ENCODE data around the gene SNTN. TPM values are rescaled to one million over a fixed set of nuclear protein-coding genes. Genes with fewer than 3 reads are reported as not detected.

Gene SNTN
- total RNA-seq, 2 experiments from 2014 or later: not detected

DNA sequence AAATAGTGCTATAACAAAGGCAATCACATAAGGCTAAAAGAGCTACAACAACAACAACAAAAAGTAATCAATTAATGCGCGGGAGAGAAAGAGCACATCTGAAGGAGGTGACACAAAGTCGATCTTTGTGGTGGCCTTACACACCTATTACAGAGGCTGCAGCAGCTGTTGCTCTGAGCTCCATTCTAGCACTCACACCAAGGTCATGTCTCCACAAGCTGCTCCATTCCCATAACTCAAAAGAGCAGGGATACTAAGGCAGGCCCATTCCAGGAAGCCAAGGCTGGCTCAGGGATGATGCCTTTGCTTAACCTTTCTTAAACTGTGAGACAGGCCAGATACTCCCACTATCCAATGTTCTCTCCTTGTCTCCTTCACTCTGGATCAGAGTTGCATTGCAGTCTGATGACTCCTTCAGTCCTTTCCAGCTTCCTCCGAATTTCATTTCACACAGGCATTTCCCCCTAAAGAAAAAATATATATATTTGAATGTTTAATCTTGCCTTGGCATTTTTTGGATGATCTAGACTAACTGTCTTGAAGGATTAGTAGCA is 52.7 kb downstream of the SNTN start:
- no peaks in the 10 kb centered on the region for H3K27me3 Mint-ChIP-seq
- DNase-seq (no peak), ATAC-seq (ENCODE audit: poor library complexity) (no peak)
- Histone ChIP-seq H3K36me3 (ENCODE audit: insufficient read depth, low read length) (no peaks in the 10 kb centered on the region), H3K27me3 (ENCODE audit: control insufficient read depth in 1 of 2, insufficient read depth in 2 of 2, low read length in 2 of 2) (no peaks in the 10 kb centered on the region), H3K4me1 (ENCODE audit: insufficient read depth, low read length) (no peaks in the 10 kb centered on the region), H3K4me3 (ENCODE audit: low read length) (no peak overlapping the region), H3K9me3 (ENCODE audit: control insufficient read depth in 1 of 2, insufficient read depth in 1 of 2, low read length in 2 of 2) (no peaks in the 10 kb centered on the region), H3K27ac (ENCODE audit: low read depth in 1 of 2, low read length in 2 of 2) (no peak overlapping the region)
- H3K4me3 Mint-ChIP-seq: no peak overlapping the region
- CTCF ChIA-PET: no interaction called here
- no peak overlapping the region for H3K27ac Mint-ChIP-seq
- intact Hi-C loops (cut with DNase I, micrococcal nuclease): no loop called here
- no peaks in the 10 kb centered on the region for H3K4me1 Mint-ChIP-seq (ENCODE audit: low read depth)
- H3K9me3 Mint-ChIP-seq: no peaks in the 10 kb centered on the region
- POLR2A ChIA-PET: no interaction called here
- TF ChIP-seq, protein P1, sequence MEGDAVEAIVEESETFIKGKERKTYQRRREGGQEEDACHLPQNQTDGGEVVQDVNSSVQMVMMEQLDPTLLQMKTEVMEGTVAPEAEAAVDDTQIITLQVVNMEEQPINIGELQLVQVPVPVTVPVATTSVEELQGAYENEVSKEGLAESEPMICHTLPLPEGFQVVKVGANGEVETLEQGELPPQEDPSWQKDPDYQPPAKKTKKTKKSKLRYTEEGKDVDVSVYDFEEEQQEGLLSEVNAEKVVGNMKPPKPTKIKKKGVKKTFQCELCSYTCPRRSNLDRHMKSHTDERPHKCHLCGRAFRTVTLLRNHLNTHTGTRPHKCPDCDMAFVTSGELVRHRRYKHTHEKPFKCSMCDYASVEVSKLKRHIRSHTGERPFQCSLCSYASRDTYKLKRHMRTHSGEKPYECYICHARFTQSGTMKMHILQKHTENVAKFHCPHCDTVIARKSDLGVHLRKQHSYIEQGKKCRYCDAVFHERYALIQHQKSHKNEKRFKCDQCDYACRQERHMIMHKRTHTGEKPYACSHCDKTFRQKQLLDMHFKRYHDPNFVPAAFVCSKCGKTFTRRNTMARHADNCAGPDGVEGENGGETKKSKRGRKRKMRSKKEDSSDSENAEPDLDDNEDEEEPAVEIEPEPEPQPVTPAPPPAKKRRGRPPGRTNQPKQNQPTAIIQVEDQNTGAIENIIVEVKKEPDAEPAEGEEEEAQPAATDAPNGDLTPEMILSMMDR (IDR thresholded peaks at IDR 0.05): no peak
- no peaks in the 10 kb centered on the region for H3K36me3 Mint-ChIP-seq (ENCODE audit: low read depth)

DNA sequence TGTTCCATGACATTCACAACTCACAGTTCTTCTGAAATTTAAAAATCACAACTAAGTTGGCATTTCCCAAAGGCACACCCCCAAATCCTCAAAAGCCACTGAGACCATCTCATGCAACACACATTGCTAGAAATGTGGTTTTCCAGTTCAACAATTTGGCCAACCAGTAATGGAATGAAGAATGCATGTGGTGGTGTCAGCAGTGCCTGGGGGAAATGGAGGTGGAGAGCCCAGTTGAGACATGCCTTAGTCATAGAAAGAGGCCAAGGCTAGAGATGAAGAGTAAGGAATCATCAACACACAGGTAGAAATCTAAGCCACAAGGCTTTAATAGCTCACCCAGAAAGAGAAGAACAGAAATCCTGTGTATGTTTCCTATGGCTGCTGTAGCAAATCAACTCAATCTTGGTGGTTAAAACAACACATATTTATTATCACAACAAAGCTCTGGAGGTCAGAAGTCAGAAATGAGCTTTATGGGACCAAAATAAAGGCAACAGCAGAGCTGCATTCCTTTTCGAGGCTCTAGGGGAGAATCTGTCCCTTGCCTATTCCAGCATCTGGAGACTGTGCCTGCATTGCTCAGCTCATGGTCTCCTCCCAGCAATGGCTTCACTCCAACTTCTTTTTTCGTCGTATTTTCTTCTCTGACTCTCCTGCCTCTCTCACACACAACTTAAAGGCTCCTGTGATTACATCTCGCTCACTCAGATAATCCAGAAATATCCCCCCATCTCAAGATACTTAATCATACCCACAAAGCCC is 54.0 kb downstream of the SNTN start:
- no peaks in the 10 kb centered on the region for H3K27me3 ChIP-seq (ENCODE audit: control insufficient read depth in 1 of 2, insufficient read depth in 2 of 2, low read length in 2 of 2)
- H3K4me3 ChIP-seq (ENCODE audit: low read length): no peak overlapping the region
- TF ChIP-seq, protein P1 (IDR thresholded peaks at IDR 0.05): no peak
- ATAC-seq (ENCODE audit: poor library complexity) (no peak), DNase-seq (no peak)
- Mint-ChIP-seq H3K36me3 (ENCODE audit: low read depth) (no peaks in the 10 kb centered on the region), H3K9me3 (no peaks in the 10 kb centered on the region), H3K27ac (no peak overlapping the region), H3K4me3 (no peak overlapping the region), H3K4me1 (ENCODE audit: low read depth) (no peaks in the 10 kb centered on the region), H3K27me3 (no peaks in the 10 kb centered on the region)
- ChIA-PET CTCF (no interaction called here), POLR2A (no interaction called here)
- H3K9me3 ChIP-seq (ENCODE audit: control insufficient read depth in 1 of 2, insufficient read depth in 1 of 2, low read length in 2 of 2): no peaks in the 10 kb centered on the region
- no peak overlapping the region for H3K27ac ChIP-seq (ENCODE audit: low read depth in 1 of 2, low read length in 2 of 2)
- no peaks in the 10 kb centered on the region for H3K36me3 ChIP-seq (ENCODE audit: insufficient read depth, low read length)
- intact Hi-C loops (cut with DNase I, micrococcal nuclease): no loop called here
- no peaks in the 10 kb centered on the region for H3K4me1 ChIP-seq (ENCODE audit: insufficient read depth, low read length)

DNA sequence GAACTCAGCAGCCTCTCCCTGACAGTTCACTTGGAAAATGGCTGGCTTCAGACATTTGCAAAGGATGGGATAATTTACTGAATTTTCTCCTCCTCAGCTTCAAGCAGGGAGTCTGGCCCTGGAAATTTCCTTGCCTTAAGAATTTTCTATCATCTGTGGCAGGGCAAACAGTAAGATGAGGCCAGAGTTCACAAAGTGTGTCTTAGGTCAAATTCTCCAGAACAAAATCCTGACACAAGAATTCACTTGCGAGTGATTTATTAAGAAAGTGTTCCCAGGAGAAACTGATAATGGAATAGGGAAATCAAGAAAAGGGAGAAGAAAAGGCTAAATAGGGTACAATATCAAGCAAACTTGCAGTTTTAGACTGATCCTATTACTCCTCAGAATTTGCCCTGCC is 55.3 kb downstream of the SNTN start:
- DNase-seq (no peak), ATAC-seq (ENCODE audit: poor library complexity) (no peak)
- no peak overlapping the region for H3K27ac ChIP-seq (ENCODE audit: low read depth in 1 of 2, low read length in 2 of 2)
- H3K9me3 ChIP-seq (ENCODE audit: control insufficient read depth in 1 of 2, insufficient read depth in 1 of 2, low read length in 2 of 2): no peaks in the 10 kb centered on the region
- no peaks in the 10 kb centered on the region for H3K36me3 Mint-ChIP-seq (ENCODE audit: low read depth)
- H3K4me1 ChIP-seq (ENCODE audit: insufficient read depth, low read length): no peaks in the 10 kb centered on the region
- intact Hi-C loops (cut with DNase I, micrococcal nuclease): no loop called here
- ChIA-PET POLR2A (no interaction called here), CTCF (no interaction called here)
- H3K27me3 Mint-ChIP-seq: no peaks in the 10 kb centered on the region
- no peaks in the 10 kb centered on the region for H3K27me3 ChIP-seq (ENCODE audit: control insufficient read depth in 1 of 2, insufficient read depth in 2 of 2, low read length in 2 of 2)
- H3K4me3 Mint-ChIP-seq: no peak overlapping the region
- TF ChIP-seq, protein P1 (IDR thresholded peaks at IDR 0.05): no peak
- no peak overlapping the region for H3K27ac Mint-ChIP-seq
- H3K4me1 Mint-ChIP-seq (ENCODE audit: low read depth): no peaks in the 10 kb centered on the region
- no peaks in the 10 kb centered on the region for H3K36me3 ChIP-seq (ENCODE audit: insufficient read depth, low read length)
- H3K9me3 Mint-ChIP-seq: no peaks in the 10 kb centered on the region
- no peak overlapping the region for H3K4me3 ChIP-seq (ENCODE audit: low read length)

Data from CD4-positive, alpha-beta T cell (primary cell).